Endodermal cell (in vitro differentiated cells): ENCODE results near the gene TYRP1. TPM values are rescaled to one million over a fixed set of nuclear protein-coding genes. Genes with fewer than 3 reads are reported as not detected.

Experiments used
- DNase-seq: peaks from one replicate; pipeline ENCODE4 v3.0.0-alpha.2; 2017
- H3K27ac ChIP-seq: 2 replicates; pipeline ENCODE4 v1.5.1; 2013; ENCODE audit warnings: mild to moderate bottlenecking, low read depth, low read length, moderate library complexity
- H3K27me3 ChIP-seq: 2 replicates; pipeline ENCODE4 v1.6.1; 2013; ENCODE audit warnings: mild to moderate bottlenecking, low read length, moderate library complexity; ENCODE audit not compliant: insufficient read depth, control insufficient read depth, poor library complexity, severe bottlenecking
- H3K36me3 ChIP-seq: 2 replicates; pipeline ENCODE4 v1.7.0; 2013; ENCODE audit warnings: mild to moderate bottlenecking, low read length, moderate library complexity; ENCODE audit not compliant: control insufficient read depth, insufficient read depth
- H3K4me1 ChIP-seq: one replicate; pipeline ENCODE4 v1.7.0; 2013; ENCODE audit warnings: low read length; ENCODE audit not compliant: control insufficient read depth, insufficient read depth
- H3K4me3 ChIP-seq: 2 replicates; pipeline ENCODE4 v1.5.1; 2013; ENCODE audit warnings: mild to moderate bottlenecking, low read length, moderate library complexity
- H3K9ac ChIP-seq: 2 replicates; pipeline ENCODE4 v1.6.1; 2013; ENCODE audit warnings: mild to moderate bottlenecking, low read length, moderate library complexity; ENCODE audit not compliant: poor library complexity, severe bottlenecking; ENCODE audit errors: extremely low read depth
- H3K9me3 ChIP-seq: 2 replicates; pipeline ENCODE4 v1.6.1; 2013; ENCODE audit warnings: mild to moderate bottlenecking, low read length, moderate library complexity; ENCODE audit not compliant: control insufficient read depth
- H3K27ac Mint-ChIP-seq: 2 replicates; pipeline ENCODE4 v1.8.0; 2020; ENCODE audit warnings: mixed read lengths
- H3K27me3 Mint-ChIP-seq: 2 replicates; pipeline ENCODE4 v1.8.0; 2021; ENCODE audit warnings: mild to moderate bottlenecking, mixed read lengths; ENCODE audit not compliant: insufficient read depth
- H3K36me3 Mint-ChIP-seq: 2 replicates; pipeline ENCODE4 v1.8.0; 2020; ENCODE audit warnings: low read depth, mixed read lengths
- H3K4me1 Mint-ChIP-seq: 2 replicates; pipeline ENCODE4 v1.8.0; 2020; ENCODE audit warnings: mixed read lengths
- H3K4me3 Mint-ChIP-seq: 2 replicates; pipeline ENCODE4 v1.8.0; 2020; ENCODE audit warnings: mild to moderate bottlenecking, moderate library complexity, mixed read lengths
- H3K9me3 Mint-ChIP-seq: 2 replicates; pipeline ENCODE4 v1.8.0; 2020; ENCODE audit warnings: mild to moderate bottlenecking, mixed read lengths
- WGBS, 2 experiments: methylation state at CpG; one replicate each; pipeline versions ENCODE4 v1.1.5 to v1.1.7; 2013; ENCODE audit warnings: missing lambda C conversion rate in 2 of 2, mixed read lengths in 1 of 2; ENCODE audit not compliant: insufficient coverage in 1 of 2, insufficient read length in 1 of 2; 5-methylcytosine and 5-hydroxymethylcytosine counted together
- total RNA-seq, 2 donors: library from RNA; stranded (reverse); fragmentation: NEBNext Ultra II Directional in 1 of 2; extraction: Animal tissue kit (Norgen Biotek cat#: 25700) in 1 of 2; gene quantifications; 2 replicates in 1 of 2; 3 replicates in 1 of 2; pipeline ENCODE4 v1.2.1, GENCODE V29; 2021
- TF ChIP-seq, protein P1 (sequence below): fragments of 200-600 bp; sonication (generic); conservative IDR thresholded peaks from 2 replicates; pipeline ENCODE4 v1.5.0; 2021; ENCODE audit warnings: antibody characterized with exemption, mild to moderate bottlenecking

The TYRP1 gene
- total RNA-seq, 2 donors from 2014 or later = 0.11 TPM; not detected in 1

GRCh38 chr9:12723409-12724028 lies 30.3 kb downstream of the TYRP1 start:
- Histone ChIP-seq H3K27ac (no peak overlapping the region), H3K4me3 (no peak overlapping the region), H3K27me3 (no peaks in the 10 kb centered on the region), H3K4me1 (peaks cover 7% of the 10 kb centered on the region), H3K9ac (no peak overlapping the region), H3K9me3 (no peaks in the 10 kb centered on the region), H3K36me3 (no peaks in the 10 kb centered on the region)
- Mint-ChIP-seq H3K9me3 (no peaks in the 10 kb centered on the region), H3K36me3 (no peaks in the 10 kb centered on the region), H3K27ac (no peak overlapping the region), H3K27me3 (no peaks in the 10 kb centered on the region), H3K4me1 (peaks cover 4% of the 10 kb centered on the region), H3K4me3 (no peak overlapping the region)
- TF ChIP-seq, protein P1, sequence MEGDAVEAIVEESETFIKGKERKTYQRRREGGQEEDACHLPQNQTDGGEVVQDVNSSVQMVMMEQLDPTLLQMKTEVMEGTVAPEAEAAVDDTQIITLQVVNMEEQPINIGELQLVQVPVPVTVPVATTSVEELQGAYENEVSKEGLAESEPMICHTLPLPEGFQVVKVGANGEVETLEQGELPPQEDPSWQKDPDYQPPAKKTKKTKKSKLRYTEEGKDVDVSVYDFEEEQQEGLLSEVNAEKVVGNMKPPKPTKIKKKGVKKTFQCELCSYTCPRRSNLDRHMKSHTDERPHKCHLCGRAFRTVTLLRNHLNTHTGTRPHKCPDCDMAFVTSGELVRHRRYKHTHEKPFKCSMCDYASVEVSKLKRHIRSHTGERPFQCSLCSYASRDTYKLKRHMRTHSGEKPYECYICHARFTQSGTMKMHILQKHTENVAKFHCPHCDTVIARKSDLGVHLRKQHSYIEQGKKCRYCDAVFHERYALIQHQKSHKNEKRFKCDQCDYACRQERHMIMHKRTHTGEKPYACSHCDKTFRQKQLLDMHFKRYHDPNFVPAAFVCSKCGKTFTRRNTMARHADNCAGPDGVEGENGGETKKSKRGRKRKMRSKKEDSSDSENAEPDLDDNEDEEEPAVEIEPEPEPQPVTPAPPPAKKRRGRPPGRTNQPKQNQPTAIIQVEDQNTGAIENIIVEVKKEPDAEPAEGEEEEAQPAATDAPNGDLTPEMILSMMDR = peak; percentile 68
- no peak for DNase-seq
- 71 to 81% methylated on average over 3 to 4 of the region's 5 CpGs for WGBS, 2 experiments

- WGBS, 2 experiments = 97 to 100% methylated on average over 2 of the region's 2 CpGs
- no peaks in the 10 kb centered on the region for H3K4me1 ChIP-seq
- no peaks in the 10 kb centered on the region for H3K9me3 Mint-ChIP-seq
These were observed 33.6 kb downstream of the TYRP1 start for GRCh38 chr9:12726795-12727194.

DNA sequence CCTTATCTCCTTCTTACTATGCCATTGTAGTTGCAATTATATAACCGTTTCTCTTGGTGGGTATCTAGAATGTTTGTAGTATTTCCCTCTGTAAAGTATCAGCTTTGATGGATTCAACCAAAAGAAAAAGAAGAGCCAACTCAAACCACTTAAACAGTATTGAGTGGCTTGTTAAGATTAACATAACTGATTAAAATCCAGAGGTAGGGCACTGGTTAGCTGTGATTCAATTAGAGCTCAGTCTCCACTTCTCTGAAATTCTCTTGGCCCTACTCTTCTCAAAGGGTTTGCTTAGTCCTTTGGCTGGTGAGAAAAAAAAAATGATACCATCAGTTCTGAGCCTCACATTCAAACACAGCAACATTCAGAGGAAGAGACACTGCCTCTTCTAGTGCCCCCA lies 37.0 kb downstream of the TYRP1 start:
- H3K36me3 ChIP-seq = no peaks in the 10 kb centered on the region
- Mint-ChIP-seq H3K4me1 (no peaks in the 10 kb centered on the region), H3K27me3 (no peaks in the 10 kb centered on the region), H3K36me3 (no peaks in the 10 kb centered on the region), H3K9me3 (peaks cover 4% of the 10 kb centered on the region), H3K4me3 (no peak overlapping the region), H3K27ac (no peak overlapping the region)
- no peaks in the 10 kb centered on the region for H3K9me3 ChIP-seq
- no peak overlapping the region for H3K9ac ChIP-seq
- no CpG with 5 or more reads among the region's 1 CpG for WGBS, 2 experiments
- DNase-seq = no peak
- TF ChIP-seq, protein P1 = no peak
- no peak overlapping the region for H3K4me3 ChIP-seq
- H3K4me1 ChIP-seq = no peaks in the 10 kb centered on the region
- H3K27ac ChIP-seq = no peak overlapping the region
- H3K27me3 ChIP-seq = no peaks in the 10 kb centered on the region

More at GRCh38 chr9:12726795-12727194, 33.6 kb downstream of the TYRP1 start:
- Histone ChIP-seq H3K27ac (no peak overlapping the region), H3K36me3 (no peaks in the 10 kb centered on the region), H3K27me3 (no peaks in the 10 kb centered on the region), H3K9me3 (no peaks in the 10 kb centered on the region), H3K4me3 (no peak overlapping the region), H3K9ac (no peak overlapping the region)
- H3K4me3 Mint-ChIP-seq = no peak overlapping the region
- H3K27ac Mint-ChIP-seq = no peak overlapping the region
- H3K4me1 Mint-ChIP-seq = no peaks in the 10 kb centered on the region
- no peak for DNase-seq
- H3K27me3 Mint-ChIP-seq = no peaks in the 10 kb centered on the region
- H3K36me3 Mint-ChIP-seq = no peaks in the 10 kb centered on the region
- TF ChIP-seq, protein P1 = no peak
